Spleen (tissue), 11 donors: ENCODE data around the gene CCDC120. TPM values are rescaled to one million over a fixed set of nuclear protein-coding genes. Genes with fewer than 3 reads are reported as not detected.

ENCODE experiments used
- DNase-seq: peaks from one replicate; pipeline ENCODE4 v3.0.0-alpha.2; 2020
- H3K27ac ChIP-seq, 8 donors: fragments of 200-600 bp; sonication (generic) in 7 of 8; 1 replicate in 4 of 8; 2 replicates in 4 of 8; pipeline versions ENCODE4 v1.5.0 to v1.8.0; 2016 to 2021; ENCODE audit warnings: inconsistent platforms in 4 of 8, mild to moderate bottlenecking in 4 of 8, moderate library complexity in 1 of 8
- H3K27me3 ChIP-seq, 7 donors: fragments of 200-600 bp; sonication (generic) in 6 of 7; replicated peaks in 1 of 7; 1 replicate in 4 of 7; 2 replicates in 3 of 7; pipeline versions ENCODE4 v1.5.0 to v1.8.0; 2016 to 2021; ENCODE audit warnings: inconsistent platforms in 3 of 7, mild to moderate bottlenecking in 1 of 7
- H3K36me3 ChIP-seq, 6 donors: fragments of 200-600 bp; sonication (generic) in 5 of 6; 1 replicate in 4 of 6; 2 replicates in 2 of 6; pipeline versions ENCODE4 v1.5.0 to v1.8.0; 2016 to 2021; ENCODE audit warnings: inconsistent platforms in 2 of 6
- H3K4me1 ChIP-seq, 6 donors: fragments of 200-600 bp; sonication (generic) in 5 of 6; 1 replicate in 3 of 6; 2 replicates in 3 of 6; pipeline versions ENCODE4 v1.5.0 to v1.8.0; 2016 to 2021; ENCODE audit warnings: inconsistent platforms in 3 of 6
- H3K4me3 ChIP-seq, 8 donors: fragments of 200-600 bp; sonication (generic) in 7 of 8; 1 replicate in 4 of 8; 2 replicates in 4 of 8; pipeline versions ENCODE4 v1.5.0 to v1.8.0; 2016 to 2021; ENCODE audit warnings: inconsistent platforms in 4 of 8, mild to moderate bottlenecking in 4 of 8, moderate library complexity in 2 of 8
- H3K9me3 ChIP-seq, 8 donors: fragments of 200-600 bp; sonication (generic) in 7 of 8; 1 replicate in 4 of 8; 2 replicates in 4 of 8; pipeline versions ENCODE4 v1.5.0 to v1.8.0; 2016 to 2021; ENCODE audit warnings: inconsistent platforms in 4 of 8
- POLR2A ChIP-seq, 3 donors: fragments of 450-650 bp; IDR thresholded peaks; one replicate each; pipeline ENCODE4 v1.5.1; 2017; ENCODE audit warnings: antibody characterized with exemption in 3 of 3, mild to moderate bottlenecking in 1 of 3
- POLR2AphosphoS5 ChIP-seq, 3 donors: sonication (generic); formaldehyde crosslinking; IDR thresholded peaks; one replicate each; pipeline ENCODE4 v1.5.1; 2017; ENCODE audit warnings: antibody characterized with exemption in 3 of 3
- WGBS, 5 donors: extraction: QIAGEN DNeasy Blood & Tissue Kit in 3 of 5; methylation state at CpG; one replicate each; pipeline versions ENCODE4 v1.1.5 to v1.1.7; 2013 to 2018; 5-methylcytosine and 5-hydroxymethylcytosine counted together
- intact Hi-C: fragments of 100-400 bp; cut with DNase I; formaldehyde crosslinking; loops from one replicate; pipeline ENCODE4 v1.15.0; 2023; ENCODE audit warnings: low total_unique reads
- polyA plus RNA-seq, 3 donors: library from polyadenylated mRNA; stranded (reverse); fragments of 200-250 nt; gene quantifications; one replicate each; pipeline ENCODE4 v1.2.1, GENCODE V29; 2013
- total RNA-seq, 7 donors: library from RNA; depleted of rRNA in 3 of 7; stranded (reverse); fragments of >200 nt in 3 of 7; fragmentation: NEBNext Ultra II Directional in 4 of 7; extraction: Animal tissue kit (Norgen Biotek cat#: 25700) in 4 of 7; gene quantifications; one replicate each; pipeline versions ENCODE4 v1.1.0 to v1.2.1, GENCODE V29; 2016 to 2021
- TF ChIP-seq, protein P1 (sequence below), 11 experiments: fragments of 200-600 bp in 7 of 11; fragments of 450-650 bp in 4 of 11; sonication (generic) in 4 of 11; IDR thresholded peaks in 8 of 11; conservative IDR thresholded peaks in 3 of 11; 1 replicate in 7 of 11; 2 replicates in 4 of 11; pipeline versions ENCODE4 v1.4.0 to v1.8.0; 2016 to 2021; ENCODE audit warnings: antibody characterized with exemption in 11 of 11, inconsistent platforms in 4 of 11, mild to moderate bottlenecking in 1 of 11
- donor health status: healthy with polysubstance abuse.
- donor health status: DM: no; HTN: no; CAD: no; lungs with moderate emphysema.
- donor health status: DM: no; HTN: no; CAD: no.
- donor health status: Bipolar disorder and iron deficiency.
- donor health status: healthy.
- donor health status: DM: no; HTN: no; CAD: no.
- donor health status: DM: yes; HTN: yes; CAD: no.

The CCDC120 gene
- total and polyA plus RNA-seq, 10 donors: 1.1 to 8.6 (median 6.2) TPM

DNA sequence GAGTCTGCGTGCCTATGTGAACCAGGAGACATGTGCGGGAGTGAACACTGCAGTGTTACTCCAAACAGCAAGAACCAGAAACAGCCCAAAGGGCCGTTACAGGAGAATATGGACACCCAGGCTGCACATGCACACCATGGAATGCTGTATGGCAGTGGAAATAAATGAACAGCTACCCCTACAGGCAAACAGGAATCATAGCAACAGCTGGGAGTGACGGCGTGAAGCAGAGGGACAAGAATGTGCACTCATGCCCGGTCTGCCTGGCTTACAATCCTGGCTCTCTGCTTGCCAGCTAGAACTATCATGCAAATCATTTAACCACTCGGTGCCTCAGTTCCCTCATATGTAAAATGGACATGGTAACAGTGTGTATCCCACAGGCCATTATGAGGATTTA lies 48.1 kb downstream of the CCDC120 start:
- Histone ChIP-seq H3K36me3 (peaks cover 0 to 33% (median 6%) of the 10 kb centered on the region in 6 donors), H3K27ac (no peak overlapping the region), H3K4me3 (no peak overlapping the region), H3K27me3 (no peaks in the 10 kb centered on the region), H3K4me1 (peaks cover 0 to under 1% (median 0%) of the 10 kb centered on the region in 6 donors), H3K9me3 (no peaks in the 10 kb centered on the region)
- WGBS, 5 donors: 52 to 66% (median 59%) methylated on average over 7 of the region's 7 CpGs
- no peak for DNase-seq
- intact Hi-C loops: no loop called here
- TF ChIP-seq, protein P1, sequence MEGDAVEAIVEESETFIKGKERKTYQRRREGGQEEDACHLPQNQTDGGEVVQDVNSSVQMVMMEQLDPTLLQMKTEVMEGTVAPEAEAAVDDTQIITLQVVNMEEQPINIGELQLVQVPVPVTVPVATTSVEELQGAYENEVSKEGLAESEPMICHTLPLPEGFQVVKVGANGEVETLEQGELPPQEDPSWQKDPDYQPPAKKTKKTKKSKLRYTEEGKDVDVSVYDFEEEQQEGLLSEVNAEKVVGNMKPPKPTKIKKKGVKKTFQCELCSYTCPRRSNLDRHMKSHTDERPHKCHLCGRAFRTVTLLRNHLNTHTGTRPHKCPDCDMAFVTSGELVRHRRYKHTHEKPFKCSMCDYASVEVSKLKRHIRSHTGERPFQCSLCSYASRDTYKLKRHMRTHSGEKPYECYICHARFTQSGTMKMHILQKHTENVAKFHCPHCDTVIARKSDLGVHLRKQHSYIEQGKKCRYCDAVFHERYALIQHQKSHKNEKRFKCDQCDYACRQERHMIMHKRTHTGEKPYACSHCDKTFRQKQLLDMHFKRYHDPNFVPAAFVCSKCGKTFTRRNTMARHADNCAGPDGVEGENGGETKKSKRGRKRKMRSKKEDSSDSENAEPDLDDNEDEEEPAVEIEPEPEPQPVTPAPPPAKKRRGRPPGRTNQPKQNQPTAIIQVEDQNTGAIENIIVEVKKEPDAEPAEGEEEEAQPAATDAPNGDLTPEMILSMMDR (IDR thresholded peaks at IDR 0.05 in 8 of 11, conservative IDR thresholded peaks at IDR 0.05 in 3 of 11): peak in 6 of 11 experiments; percentile 22 to 49 (median 42)
- TF ChIP-seq POLR2AphosphoS5 (IDR thresholded peaks at IDR 0.05) (peak in 1 of 3 donors; percentile 13), POLR2A (IDR thresholded peaks at IDR 0.05) (no peak)

DNA sequence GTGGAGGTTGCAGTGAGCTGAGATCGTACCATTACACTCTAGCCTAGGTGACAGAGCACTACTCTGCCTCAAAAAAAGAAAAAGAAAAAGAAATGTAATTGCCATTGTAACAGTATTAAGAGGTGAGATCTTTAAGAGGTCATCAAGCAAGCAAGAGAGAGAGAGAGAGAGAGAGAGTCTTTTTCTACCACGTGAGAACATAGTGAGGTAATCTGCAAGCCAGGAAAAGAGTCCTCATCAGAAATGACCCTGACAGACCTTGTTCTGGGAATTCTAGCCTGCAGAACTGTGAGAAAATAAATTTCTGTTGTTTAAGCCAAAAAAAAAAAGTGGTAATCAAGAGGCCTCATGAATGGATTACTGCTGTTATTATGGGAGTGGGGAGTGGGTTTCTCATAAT lies 49.8 kb downstream of the CCDC120 start:
- Histone ChIP-seq H3K9me3 (no peaks in the 10 kb centered on the region), H3K36me3 (peaks cover 0 to 50% (median 17%) of the 10 kb centered on the region in 6 donors), H3K27ac (peak overlapping the region in 1 of 8 donors; percentile 40), H3K27me3 (no peaks in the 10 kb centered on the region), H3K4me1 (no peaks in the 10 kb centered on the region), H3K4me3 (no peak overlapping the region)
- WGBS, 5 donors: 62 to 82% (median 72%) methylated on average over 2 of the region's 2 CpGs
- TF ChIP-seq POLR2AphosphoS5 (IDR thresholded peaks at IDR 0.05): no peak
- TF ChIP-seq, protein P1 (IDR thresholded peaks at IDR 0.05 in 8 of 11, conservative IDR thresholded peaks at IDR 0.05 in 3 of 11): no peak
- TF ChIP-seq POLR2A (IDR thresholded peaks at IDR 0.05): no peak
- intact Hi-C loops: no loop called here
- no peak for DNase-seq

DNA sequence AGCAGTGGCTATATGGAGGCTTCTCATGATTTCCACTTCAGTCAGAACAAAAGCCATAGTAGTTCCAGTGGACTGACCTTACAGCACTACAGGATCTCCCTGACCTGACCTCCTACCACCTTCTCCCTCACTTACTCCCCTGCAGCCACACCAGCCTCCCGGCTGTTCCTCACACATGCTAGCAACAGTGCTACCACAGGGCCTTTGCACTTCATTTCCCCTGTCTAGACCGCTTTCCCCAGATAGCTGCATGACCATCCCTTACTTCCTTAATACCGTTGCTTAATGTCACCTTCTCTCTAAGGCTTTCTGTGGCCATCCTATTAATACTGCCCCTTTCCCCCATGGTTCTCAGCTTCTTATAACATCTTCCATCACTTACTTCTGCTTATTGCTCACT lies 51.6 kb downstream of the CCDC120 start:
- intact Hi-C loops: no loop called here
- no peak for DNase-seq
- 79 to 91% (median 83%) methylated on average over 3 of the region's 3 CpGs for WGBS, 5 donors

DNA sequence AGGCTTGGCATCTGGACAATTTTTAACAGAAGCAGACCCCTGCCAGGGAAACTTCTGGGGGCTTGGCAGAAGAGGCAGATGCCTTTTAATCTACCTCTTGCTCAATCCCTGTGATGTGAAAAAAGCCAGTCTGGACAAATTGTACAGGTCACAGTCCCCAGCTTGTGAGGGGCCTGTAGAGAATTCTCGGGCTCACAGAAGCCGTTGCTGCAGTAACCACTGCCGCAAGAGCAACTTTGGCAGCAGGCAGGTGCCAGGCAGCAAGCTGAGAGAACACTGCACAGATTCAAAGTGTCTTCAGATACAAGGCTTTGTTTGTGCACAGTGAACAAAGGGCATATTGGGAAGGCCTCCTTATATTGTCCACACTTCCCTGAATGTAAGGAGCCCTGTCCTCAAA lies 53.0 kb downstream of the CCDC120 start:
- Histone ChIP-seq H3K4me3 (no peak overlapping the region), H3K27me3 (no peaks in the 10 kb centered on the region), H3K9me3 (no peaks in the 10 kb centered on the region), H3K36me3 (peaks cover 0 to 81% (median 35%) of the 10 kb centered on the region in 6 donors), H3K4me1 (no peaks in the 10 kb centered on the region), H3K27ac (no peak overlapping the region)
- TF ChIP-seq, protein P1 (IDR thresholded peaks at IDR 0.05 in 8 of 11, conservative IDR thresholded peaks at IDR 0.05 in 3 of 11): no peak
- TF ChIP-seq POLR2A (IDR thresholded peaks at IDR 0.05): no peak
- DNase-seq: no peak
- WGBS, 5 donors: 72 to 92% (median 84%) methylated on average over 3 of the region's 3 CpGs; no CpG with 5 or more reads in 1 of the 5 donors
- intact Hi-C loops: no loop called here

More for the DNA sequence above, 51.6 kb downstream of the CCDC120 start:
- Histone ChIP-seq H3K27ac (no peak overlapping the region), H3K36me3 (peaks cover 0 to 68% (median 23%) of the 10 kb centered on the region in 6 donors), H3K27me3 (no peaks in the 10 kb centered on the region), H3K4me1 (no peaks in the 10 kb centered on the region), H3K9me3 (no peaks in the 10 kb centered on the region), H3K4me3 (no peak overlapping the region)
- TF ChIP-seq POLR2AphosphoS5 (IDR thresholded peaks at IDR 0.05): no peak
- TF ChIP-seq, protein P1 (IDR thresholded peaks at IDR 0.05 in 8 of 11, conservative IDR thresholded peaks at IDR 0.05 in 3 of 11): no peak
- TF ChIP-seq POLR2A (IDR thresholded peaks at IDR 0.05): no peak
